Measurements from ENCODE around the gene IL2RA. TPM values are rescaled to one million over a fixed set of nuclear protein-coding genes. Genes with fewer than 3 reads are reported as not detected.

Gene IL2RA
- total and polyA plus RNA-seq, 8 donors, result 0.11 to 4.1 (median 0.33) TPM

GRCh38 chr10:5999440-6000165 is 62.6 kb downstream of the IL2RA start:
- intact Hi-C loops (cut with DNase I), result no loop called here
- H3K36me3 ChIP-seq, result no peaks in the 10 kb centered on the region
- peaks cover 0 to 4% of the 10 kb centered on the region in 2 donors for H3K27me3 ChIP-seq
- ATAC-seq, result no peak
- TF ChIP-seq CTCF (IDR thresholded peaks at IDR 0.05), result no peak
- no peak overlapping the region for H3K27ac ChIP-seq
- no peaks in the 10 kb centered on the region for H3K4me1 ChIP-seq
- no peaks in the 10 kb centered on the region for H3K9me3 ChIP-seq
- no peak overlapping the region for H3K4me3 ChIP-seq
- no peak for DNase-seq

GRCh38 chr10:5996696-5997095 is 65.5 kb downstream of the IL2RA start:
- ATAC-seq (no peak), DNase-seq (no peak)
- intact Hi-C loops (cut with DNase I), result no loop called here
- Histone ChIP-seq H3K27ac (no peak overlapping the region), H3K4me1 (no peaks in the 10 kb centered on the region), H3K36me3 (no peaks in the 10 kb centered on the region), H3K9me3 (peaks cover 0 to 8% of the 10 kb centered on the region in 2 donors), H3K4me3 (no peak overlapping the region), H3K27me3 (peaks cover 0 to 4% of the 10 kb centered on the region in 2 donors)
- no peak for TF ChIP-seq CTCF (IDR thresholded peaks at IDR 0.05)

- Histone ChIP-seq H3K4me1 (no peaks in the 10 kb centered on the region), H3K36me3 (no peaks in the 10 kb centered on the region), H3K4me3 (no peak overlapping the region), H3K9me3 (peaks cover 0 to 12% of the 10 kb centered on the region in 2 donors), H3K27ac (no peak overlapping the region), H3K27me3 (no peaks in the 10 kb centered on the region)
- TF ChIP-seq CTCF (IDR thresholded peaks at IDR 0.05), result no peak
- DNase-seq (no peak), ATAC-seq (no peak)
- intact Hi-C loops (cut with DNase I), result no loop called here
Observed at GRCh38 chr10:5992398-5992797, 69.8 kb downstream of the IL2RA start.

GRCh38 chr10:5991708-5992107 is 70.5 kb downstream of the IL2RA start:
- no peak for TF ChIP-seq CTCF (IDR thresholded peaks at IDR 0.05)
- intact Hi-C loops (cut with DNase I), result no loop called here
- Histone ChIP-seq H3K9me3 (peaks cover 0 to 12% of the 10 kb centered on the region in 2 donors), H3K36me3 (no peaks in the 10 kb centered on the region), H3K4me1 (no peaks in the 10 kb centered on the region), H3K4me3 (no peak overlapping the region), H3K27me3 (no peaks in the 10 kb centered on the region), H3K27ac (no peak overlapping the region)
- no peak for ATAC-seq
- no peak for DNase-seq

- no peaks in the 10 kb centered on the region for H3K36me3 ChIP-seq
- DNase-seq (no peak), ATAC-seq (no peak)
- no peaks in the 10 kb centered on the region for H3K27me3 ChIP-seq
- H3K27ac ChIP-seq, result no peak overlapping the region
- H3K9me3 ChIP-seq, result peaks cover 0 to 12% of the 10 kb centered on the region in 2 donors
- intact Hi-C loops (cut with DNase I), result no loop called here
- H3K4me3 ChIP-seq, result no peak overlapping the region
- no peaks in the 10 kb centered on the region for H3K4me1 ChIP-seq
- no peak for TF ChIP-seq CTCF (IDR thresholded peaks at IDR 0.05)
Observed at GRCh38 chr10:5989756-5990155, 72.4 kb downstream of the IL2RA start.

Measured in left lung (tissue), 10 donors.